Mesenchymal stem cell (in vitro differentiated cells and primary cell): ENCODE data around the gene DHRS1.

Source experiments
- DNase-seq: peaks from one replicate; pipeline ENCODE4 v3.0.0-alpha.2; 2013
- H2AFZ ChIP-seq: one replicate; pipeline ENCODE4 v1.6.1; 2013; ENCODE audit warnings: low read depth, mild to moderate bottlenecking, control low read depth, inconsistent platforms, low read length, moderate library complexity
- H2AK5ac ChIP-seq: 2 replicates; pipeline ENCODE4 v1.6.1; 2013; ENCODE audit warnings: low read length, moderate library complexity, mild to moderate bottlenecking, inconsistent platforms; ENCODE audit not compliant: severe bottlenecking
- H2BK120ac ChIP-seq: one replicate; pipeline ENCODE4 v1.6.1; 2013; ENCODE audit warnings: low read depth, mild to moderate bottlenecking, inconsistent platforms, low read length, moderate library complexity
- H2BK12ac ChIP-seq, 2 experiments: one replicate each; pipeline ENCODE4 v1.6.1; 2013; ENCODE audit warnings: inconsistent platforms in 2 of 2, low read length in 2 of 2, mild to moderate bottlenecking in 2 of 2, moderate library complexity in 2 of 2, control low read depth in 1 of 2
- H2BK15ac ChIP-seq: one replicate; pipeline ENCODE4 v1.6.1; 2013; ENCODE audit warnings: mild to moderate bottlenecking, low read depth, inconsistent platforms; ENCODE audit not compliant: poor library complexity, severe bottlenecking
- H2BK5ac ChIP-seq: 2 replicates; pipeline ENCODE4 v1.6.1; 2013; ENCODE audit warnings: low read depth, mild to moderate bottlenecking, low read length, control low read depth, inconsistent platforms; ENCODE audit not compliant: poor library complexity, severe bottlenecking
- H3K14ac ChIP-seq, 2 experiments: one replicate each; pipeline ENCODE4 v1.6.1; 2013; ENCODE audit warnings: inconsistent platforms in 2 of 2, low read length in 2 of 2, control low read depth in 1 of 2, mild to moderate bottlenecking in 1 of 2, moderate library complexity in 1 of 2
- H3K18ac ChIP-seq, 2 experiments: one replicate each; pipeline ENCODE4 v1.6.1; 2013; ENCODE audit warnings: inconsistent platforms in 2 of 2, low read length in 2 of 2, control low read depth in 1 of 2, low read depth in 1 of 2, mild to moderate bottlenecking in 1 of 2
- H3K23ac ChIP-seq, 2 experiments: one replicate each; pipeline ENCODE4 v1.6.1; 2013; ENCODE audit warnings: inconsistent platforms in 2 of 2, low read length in 2 of 2, mild to moderate bottlenecking in 2 of 2, moderate library complexity in 2 of 2, control low read depth in 1 of 2
- H3K27ac ChIP-seq: 2 replicates; pipeline ENCODE4 v1.5.1; 2013; ENCODE audit warnings: mild to moderate bottlenecking, moderate library complexity, low read length, control low read depth, inconsistent platforms; ENCODE audit not compliant: poor library complexity, severe bottlenecking
- H3K27me3 ChIP-seq, 2 experiments: 2 replicates each; pipeline versions ENCODE4 v1.6.1 to v1.7.0; 2013; ENCODE audit warnings: low read length in 2 of 2, mild to moderate bottlenecking in 2 of 2, moderate library complexity in 2 of 2, control low read depth in 1 of 2, inconsistent platforms in 1 of 2; ENCODE audit not compliant: control insufficient read depth in 1 of 2, insufficient read depth in 1 of 2
- H3K36me3 ChIP-seq, 2 experiments: 2 replicates each; pipeline versions ENCODE4 v1.6.1 to v1.7.0; 2013; ENCODE audit warnings: low read length in 2 of 2, control low read depth in 1 of 2, inconsistent platforms in 1 of 2, low read depth in 1 of 2, mild to moderate bottlenecking in 1 of 2; ENCODE audit not compliant: insufficient read depth in 2 of 2, control insufficient read depth in 1 of 2
- H3K4ac ChIP-seq, 2 experiments: one replicate each; pipeline ENCODE4 v1.6.1; 2013; ENCODE audit warnings: inconsistent platforms in 2 of 2, low read length in 2 of 2, mild to moderate bottlenecking in 2 of 2, moderate library complexity in 2 of 2, control low read depth in 1 of 2, low read depth in 1 of 2
- H3K4me1 ChIP-seq: 2 replicates; pipeline ENCODE4 v1.6.1; 2013; ENCODE audit warnings: low read depth, low read length, control low read depth; ENCODE audit not compliant: control insufficient read depth, insufficient read depth
- H3K4me2 ChIP-seq: 2 replicates; pipeline ENCODE4 v1.6.1; 2013; ENCODE audit warnings: low read length, mild to moderate bottlenecking, inconsistent platforms; ENCODE audit not compliant: poor library complexity, severe bottlenecking
- H3K4me3 ChIP-seq, 2 experiments: 2 replicates each; pipeline versions ENCODE4 v1.5.1 to v1.7.0; 2013; ENCODE audit warnings: low read length in 2 of 2, mild to moderate bottlenecking in 2 of 2, control low read depth in 1 of 2, low read depth in 1 of 2; ENCODE audit not compliant: insufficient read depth in 1 of 2
- H3K79me1 ChIP-seq: replicated peaks from 2 replicates; pipeline ENCODE4 v1.6.1; 2013; ENCODE audit warnings: mild to moderate bottlenecking, control low read depth, low read length, inconsistent platforms; ENCODE audit not compliant: poor library complexity, severe bottlenecking
- H3K9ac ChIP-seq: 2 replicates; pipeline ENCODE4 v1.7.0; 2013; ENCODE audit warnings: mild to moderate bottlenecking, low read length, moderate library complexity
- H3K9me3 ChIP-seq: 2 replicates; pipeline ENCODE4 v1.7.0; 2013; ENCODE audit warnings: mild to moderate bottlenecking, low read length; ENCODE audit not compliant: control insufficient read depth
- H4K8ac ChIP-seq: one replicate; pipeline ENCODE4 v1.6.1; 2013; ENCODE audit warnings: inconsistent platforms, mild to moderate bottlenecking, low read length, moderate library complexity
- H4K91ac ChIP-seq: one replicate; pipeline ENCODE4 v1.6.1; 2013; ENCODE audit warnings: mild to moderate bottlenecking, low read length, inconsistent platforms
- WGBS: methylation state at CpG from one replicate; pipeline ENCODE4 v1.1.7; 2013; ENCODE audit warnings: mixed read lengths; 5-methylcytosine and 5-hydroxymethylcytosine counted together

Gene DHRS1

DNA sequence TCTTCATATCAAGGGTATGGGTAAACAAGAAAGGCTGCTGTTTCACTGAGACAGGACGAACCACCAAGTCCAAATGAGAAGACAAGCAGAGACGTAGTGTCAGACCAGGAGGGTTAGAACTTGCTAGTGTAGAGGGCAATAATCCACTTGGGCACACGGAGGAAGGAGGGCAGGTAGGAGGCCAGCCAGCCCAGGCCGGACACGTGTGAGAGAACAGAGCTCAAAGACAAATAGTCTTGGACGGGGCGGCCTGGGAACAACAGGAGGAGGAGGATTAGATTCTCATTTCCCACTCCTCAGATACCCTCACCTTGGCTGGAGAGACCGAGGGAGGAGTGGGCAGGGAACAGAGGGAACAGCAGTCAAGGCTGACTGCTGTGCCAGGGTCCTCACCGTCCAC, 8.8 kb downstream of the DHRS1 start:
- H2BK120ac ChIP-seq = no peak overlapping the region
- no peaks in the 10 kb centered on the region for H3K9me3 ChIP-seq
- no peak for DNase-seq
- H3K27me3 ChIP-seq = no peaks in the 10 kb centered on the region
- 90% methylated on average over 7 of the region's 9 CpGs for WGBS
- no peak overlapping the region for H3K9ac ChIP-seq
- H3K4me1 ChIP-seq = no peaks in the 10 kb centered on the region
- H3K36me3 ChIP-seq = peaks cover 35 to 62% of the 10 kb centered on the region in 2 experiments
- H3K4me2 ChIP-seq = no peak overlapping the region
- no peak overlapping the region for H3K27ac ChIP-seq
- H3K4ac ChIP-seq = no peak overlapping the region
- no peak overlapping the region for H3K23ac ChIP-seq
- no peak overlapping the region for H2AK5ac ChIP-seq
- H2BK5ac ChIP-seq = no peak overlapping the region
- no peak overlapping the region for H4K8ac ChIP-seq
- H2BK12ac ChIP-seq = no peak overlapping the region
- no peak overlapping the region for H4K91ac ChIP-seq
- no peak overlapping the region for H2AFZ ChIP-seq
- no peak overlapping the region for H3K18ac ChIP-seq
- H2BK15ac ChIP-seq = no peak overlapping the region
- peaks cover 19% of the 10 kb centered on the region for H3K79me1 ChIP-seq
- no peak overlapping the region for H3K14ac ChIP-seq
- H3K4me3 ChIP-seq = no peak overlapping the region

DNA sequence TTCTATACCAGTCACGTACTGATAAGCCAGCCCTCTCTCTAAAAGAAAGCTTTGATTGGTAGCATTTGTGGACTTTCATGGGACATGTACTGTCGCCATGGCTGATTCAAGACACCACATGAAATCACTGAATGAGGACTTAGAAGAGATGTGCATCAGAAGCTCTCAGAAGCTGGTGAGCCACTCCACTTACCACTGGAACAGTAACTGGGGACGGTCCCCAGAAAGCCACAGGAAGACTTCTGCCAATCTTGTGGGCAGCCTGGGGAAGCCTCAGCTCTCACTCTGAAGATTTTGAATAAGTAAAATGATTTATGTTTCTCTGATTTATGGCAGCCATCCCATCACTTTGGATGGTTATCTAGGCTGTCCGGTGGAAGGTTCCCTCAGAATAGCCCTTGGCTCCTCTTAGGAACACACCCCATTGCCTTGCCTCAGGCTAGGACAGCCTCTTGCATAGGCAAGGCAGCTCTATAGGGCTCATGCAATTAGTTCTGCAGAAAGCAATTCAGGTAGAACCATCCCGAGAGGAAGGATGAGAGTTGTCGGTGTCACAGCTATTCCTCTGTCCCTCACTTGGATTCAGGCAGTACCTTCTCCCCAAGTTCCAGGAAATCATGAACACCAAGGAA, 9.8 kb downstream of the DHRS1 start:
- Histone ChIP-seq H3K4ac (no peak overlapping the region), H3K27me3 (no peaks in the 10 kb centered on the region), H3K9ac (no peak overlapping the region), H3K36me3 (peaks cover 34 to 52% of the 10 kb centered on the region in 2 experiments), H2BK5ac (no peak overlapping the region), H2AFZ (no peak overlapping the region), H3K4me1 (no peaks in the 10 kb centered on the region), H3K27ac (no peak overlapping the region), H2BK120ac (no peak overlapping the region), H3K4me3 (no peak overlapping the region), H3K18ac (no peak overlapping the region), H3K9me3 (no peaks in the 10 kb centered on the region), H2BK15ac (no peak overlapping the region), H3K23ac (no peak overlapping the region), H3K79me1 (peaks cover 19% of the 10 kb centered on the region), H3K14ac (no peak overlapping the region), H2BK12ac (no peak overlapping the region), H2AK5ac (no peak overlapping the region), H4K8ac (no peak overlapping the region), H4K91ac (no peak overlapping the region), H3K4me2 (no peak overlapping the region)
- no peak for DNase-seq
- WGBS = 83% methylated on average over 6 of the region's 6 CpGs

DNA sequence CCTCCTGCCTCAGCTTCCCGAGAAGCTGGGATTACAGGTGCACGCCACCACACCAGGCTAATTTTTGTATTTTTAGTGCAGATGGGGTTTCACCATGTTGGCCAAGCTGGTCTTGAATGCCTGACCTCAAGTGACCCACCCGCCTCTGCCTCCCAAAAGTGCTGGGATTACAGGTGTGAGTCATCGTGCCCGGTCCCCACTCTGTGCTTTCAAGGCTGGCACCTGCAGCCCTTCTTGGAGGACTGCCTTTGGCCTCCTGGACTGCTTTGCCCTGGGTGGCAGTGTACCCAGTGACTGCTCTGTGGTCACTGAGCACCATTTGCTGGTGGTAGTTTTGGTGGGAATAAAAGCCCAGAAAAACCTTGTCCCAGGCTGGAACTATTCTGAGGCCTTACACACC, 12.6 kb downstream of the DHRS1 start:
- peaks cover 25% of the 10 kb centered on the region for H3K79me1 ChIP-seq
- no peak for DNase-seq
- H3K4me2 ChIP-seq = no peak overlapping the region
- H3K4me1 ChIP-seq = peaks cover 7% of the 10 kb centered on the region
- H2AFZ ChIP-seq = no peak overlapping the region
- H4K8ac ChIP-seq = no peak overlapping the region
- no peaks in the 10 kb centered on the region for H3K27me3 ChIP-seq
- H2BK5ac ChIP-seq = no peak overlapping the region
- H3K23ac ChIP-seq = no peak overlapping the region
- H3K27ac ChIP-seq = no peak overlapping the region
- peaks cover 26 to 29% of the 10 kb centered on the region in 2 experiments for H3K36me3 ChIP-seq
- H2BK120ac ChIP-seq = no peak overlapping the region
- no peak overlapping the region for H3K14ac ChIP-seq
- H2AK5ac ChIP-seq = no peak overlapping the region
- no peak overlapping the region for H4K91ac ChIP-seq
- H3K4ac ChIP-seq = no peak overlapping the region
- 98% methylated on average over 5 of the region's 5 CpGs for WGBS
- no peak overlapping the region for H3K4me3 ChIP-seq
- no peak overlapping the region for H3K18ac ChIP-seq
- H2BK12ac ChIP-seq = no peak overlapping the region
- H3K9me3 ChIP-seq = no peaks in the 10 kb centered on the region
- no peak overlapping the region for H3K9ac ChIP-seq
- H2BK15ac ChIP-seq = no peak overlapping the region

DNA sequence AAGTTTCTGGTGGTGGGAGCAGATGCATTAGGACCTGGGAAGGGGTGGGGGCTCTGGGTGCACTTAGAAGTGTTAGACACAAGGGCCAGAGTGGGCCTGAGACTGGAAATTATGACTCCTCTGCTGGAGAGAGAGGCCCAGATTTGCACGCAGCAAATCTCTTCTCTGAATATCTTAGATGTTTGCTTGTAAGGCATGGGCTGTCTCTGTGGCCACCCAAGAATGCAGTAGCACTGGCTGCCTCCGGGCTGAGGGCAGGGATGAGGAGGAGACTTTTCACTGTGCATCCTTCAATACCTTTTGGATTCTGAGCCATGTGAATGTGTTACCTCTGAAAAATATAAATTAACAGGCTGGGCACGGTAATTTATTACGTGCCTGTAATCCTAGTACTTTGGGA, 14.2 kb downstream of the DHRS1 start:
- H4K91ac ChIP-seq = no peak overlapping the region
- H3K27ac ChIP-seq = no peak overlapping the region
- H3K23ac ChIP-seq = no peak overlapping the region
- no peak overlapping the region for H3K4me3 ChIP-seq
- H3K14ac ChIP-seq = no peak overlapping the region
- H2AK5ac ChIP-seq = no peak overlapping the region
- H2BK12ac ChIP-seq = no peak overlapping the region
- H3K4me1 ChIP-seq = peaks cover 7% of the 10 kb centered on the region
- WGBS = 93% methylated on average over 4 of the region's 4 CpGs
- H2BK120ac ChIP-seq = no peak overlapping the region
- no peak overlapping the region for H3K4me2 ChIP-seq
- peaks cover 11 to 12% of the 10 kb centered on the region in 2 experiments for H3K36me3 ChIP-seq
- H2AFZ ChIP-seq = no peak overlapping the region
- no peaks in the 10 kb centered on the region for H3K9me3 ChIP-seq
- no peak for DNase-seq
- H2BK5ac ChIP-seq = no peak overlapping the region
- no peak overlapping the region for H3K4ac ChIP-seq
- no peaks in the 10 kb centered on the region for H3K27me3 ChIP-seq
- H3K79me1 ChIP-seq = peaks cover 21% of the 10 kb centered on the region
- H2BK15ac ChIP-seq = no peak overlapping the region
- no peak overlapping the region for H3K18ac ChIP-seq
- H4K8ac ChIP-seq = no peak overlapping the region
- no peak overlapping the region for H3K9ac ChIP-seq
